ENCODE data around the gene ZNF606.
"Not testable (repeated sequence)": the region's sequence is repeated elsewhere in the genome, so short reads cannot be mapped to it uniquely, and the experiment has no call there.

The ZNF606 gene

DNA sequence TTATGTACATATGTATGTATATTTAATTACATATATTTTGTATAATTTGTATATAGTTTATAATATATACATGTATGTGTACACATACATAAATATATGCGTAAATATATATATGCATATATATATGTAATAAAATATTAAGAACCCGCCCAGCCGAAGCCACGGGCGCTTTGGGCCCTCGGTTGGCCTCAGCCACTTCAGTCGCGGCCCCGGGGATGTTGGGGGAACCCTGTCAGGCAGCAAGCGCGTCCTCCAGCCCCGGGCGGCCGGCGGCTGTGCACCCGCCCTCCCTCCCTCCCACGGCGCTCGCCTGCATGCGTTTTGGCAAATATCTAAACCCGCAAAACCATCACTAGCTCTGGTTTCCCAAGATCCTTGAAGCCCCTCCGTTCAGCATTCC is 7.9 kb upstream of the ZNF606 start:
- no peak for DNase-seq (ENCODE audit: low read depth in 4 of 4, low spot score in 1 of 4)

GRCh38 chr19:58009666-58010301 is 7.2 kb upstream of the ZNF606 start:
- peak in 2 of 4 experiments; percentile 25 to 36 for DNase-seq (ENCODE audit: low read depth in 4 of 4, low spot score in 1 of 4)

DNA sequence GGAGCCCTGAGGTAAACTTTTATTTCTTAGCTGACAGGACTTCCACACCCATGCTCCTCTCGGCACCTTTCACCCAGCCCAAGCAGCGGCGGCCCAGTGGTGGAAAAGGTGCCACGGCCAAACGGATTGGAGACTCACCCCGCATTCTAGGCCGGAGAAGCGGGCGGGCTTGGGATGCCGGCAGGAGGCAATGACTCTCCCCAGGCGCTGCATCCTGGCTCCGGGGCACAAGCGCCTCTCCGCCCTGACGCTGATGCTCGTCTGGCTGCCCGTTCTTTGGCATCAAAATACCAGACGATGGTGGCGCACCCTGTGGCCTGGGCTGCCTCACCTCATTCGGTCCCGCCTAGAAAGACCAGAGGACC is 6.7 kb upstream of the ZNF606 start:
- no peak for DNase-seq (ENCODE audit: low read depth in 4 of 4, low spot score in 1 of 4)

GRCh38 chr19:58008877-58009276 is 6.3 kb upstream of the ZNF606 start:
- DNase-seq (ENCODE audit: low read depth in 4 of 4, low spot score in 1 of 4), result not testable (repeated sequence)

- DNase-seq (ENCODE audit: low read depth in 4 of 4, low spot score in 1 of 4), result no peak
These were observed 4.7 kb upstream of the ZNF606 start for GRCh38 chr19:58007285-58007684.

GRCh38 chr19:58003174-58003828 is 681 bp upstream of the ZNF606 start:
- no peak for DNase-seq (ENCODE audit: low read depth in 4 of 4, low spot score in 1 of 4)

GRCh38 chr19:58001895-58002369 is 688 bp downstream of the ZNF606 start:
- DNase-seq (ENCODE audit: low read depth in 4 of 4, low spot score in 1 of 4), result no peak

DNA sequence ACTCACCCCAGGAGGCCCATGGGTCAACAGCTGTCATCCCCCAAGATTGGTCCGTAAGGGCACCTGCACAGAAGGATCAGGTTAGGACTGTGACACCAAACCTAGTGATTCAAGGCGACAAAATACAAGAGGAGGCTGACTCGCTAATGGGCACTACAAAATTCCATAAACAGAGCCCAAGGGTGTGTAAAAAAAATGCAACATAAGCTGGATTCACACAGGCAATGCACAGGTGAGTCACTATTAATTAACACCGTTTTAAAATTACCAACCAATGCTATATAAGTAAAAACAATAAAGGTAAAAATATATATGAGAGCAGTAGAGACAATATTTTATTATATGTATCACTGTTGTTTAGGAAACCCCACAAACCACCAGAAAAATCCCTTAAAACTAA is 1.9 kb downstream of the ZNF606 start:
- no peak for DNase-seq (ENCODE audit: low read depth in 4 of 4, low spot score in 1 of 4)

DNA sequence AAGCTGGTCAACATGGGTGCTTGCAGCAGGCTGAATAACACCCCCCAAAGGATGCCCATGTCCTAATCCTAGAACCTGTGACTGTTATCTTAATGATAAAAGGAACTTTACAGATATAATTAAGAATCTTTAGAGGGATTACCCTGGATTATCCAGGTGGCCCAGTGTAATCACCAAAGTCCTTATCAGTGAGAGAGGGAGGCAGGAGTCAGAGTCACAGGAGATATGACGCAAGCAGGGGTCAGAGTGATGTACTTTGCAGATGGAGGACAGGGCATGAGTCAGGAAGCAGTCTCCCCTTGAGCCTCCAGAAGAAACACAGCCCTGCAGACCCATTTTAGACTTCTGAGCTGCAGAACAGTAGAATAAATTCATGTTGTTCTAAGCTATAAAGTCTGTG is 9.8 kb downstream of the ZNF606 start:
- DNase-seq (ENCODE audit: low read depth in 4 of 4, low spot score in 1 of 4), result no peak

DNA sequence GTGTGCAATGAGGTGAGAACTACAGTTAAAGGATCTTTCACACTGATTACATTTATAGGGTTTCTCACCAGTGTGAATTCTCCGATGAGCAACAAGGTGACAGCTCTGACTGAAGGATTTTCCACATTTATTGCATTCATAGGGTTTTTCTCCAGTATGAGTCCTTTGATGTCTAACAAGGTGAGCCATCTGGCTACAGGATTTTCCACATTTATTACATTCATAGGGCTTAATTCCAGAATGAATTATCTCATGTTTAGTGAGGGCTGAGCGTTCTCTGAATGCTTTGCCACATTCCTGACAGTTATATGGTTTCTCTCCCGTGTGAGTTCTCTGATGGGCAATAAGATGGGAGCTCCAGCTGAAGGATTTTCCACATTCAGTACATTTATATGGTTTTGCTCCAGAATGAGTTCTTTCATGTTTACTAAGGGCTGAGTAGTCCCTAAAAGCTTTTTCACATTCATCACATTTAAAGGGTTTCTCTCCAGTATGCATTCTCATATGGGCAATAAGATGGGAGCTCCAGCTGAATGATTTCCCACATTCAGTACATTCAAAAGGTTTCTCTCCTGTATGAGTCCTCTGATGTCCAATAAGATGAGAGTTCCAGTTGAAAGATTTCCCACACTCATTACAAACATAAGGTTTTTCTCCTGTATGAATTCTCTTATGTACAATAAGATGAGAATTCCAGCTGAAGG is 23.9 kb downstream of the ZNF606 start:
- DNase-seq (ENCODE audit: low read depth in 4 of 4, low spot score in 1 of 4), result no peak

- DNase-seq (ENCODE audit: low read depth in 4 of 4, low spot score in 1 of 4), result no peak
These were observed 28.2 kb downstream of the ZNF606 start, which contains the start of gene C19orf18 for GRCh38 chr19:57974434-57974833. Gene C19orf18 (minus strand): TSS chr19:57974534. CDS start chr19:57974432, 102 bp downstream.

GRCh38 chr19:57964761-57965160 is 37.9 kb downstream of the ZNF606 start:
- no peak for DNase-seq (ENCODE audit: low read depth in 4 of 4, low spot score in 1 of 4)

DNA sequence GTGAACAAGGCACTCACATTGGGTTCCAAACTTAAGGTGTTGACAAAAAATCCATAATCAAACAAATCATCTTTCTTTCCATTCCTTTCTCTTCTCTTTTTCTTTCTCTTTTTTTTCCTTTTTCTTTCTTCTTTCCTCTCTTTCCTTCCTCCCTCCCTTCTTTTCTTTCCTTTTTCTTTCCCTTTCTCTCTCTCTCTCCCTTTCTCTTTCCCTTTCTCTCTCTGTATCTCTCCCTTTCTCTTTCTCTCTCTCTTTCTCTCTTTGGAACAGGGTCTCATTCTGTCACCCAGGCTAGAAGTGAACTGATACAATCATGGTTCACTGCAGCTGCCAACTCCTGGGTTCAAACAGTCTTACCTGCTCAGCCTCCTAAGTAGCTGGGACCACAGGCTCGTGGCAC is 40.8 kb downstream of the ZNF606 start:
- no peak for DNase-seq (ENCODE audit: low read depth in 4 of 4, low spot score in 1 of 4)

GRCh38 chr19:57954996-57955395 is 47.6 kb downstream of the ZNF606 start:
- no peak for DNase-seq (ENCODE audit: low read depth in 4 of 4, low spot score in 1 of 4)

- no peak for DNase-seq (ENCODE audit: low read depth in 4 of 4, low spot score in 1 of 4)
These were observed 52.9 kb downstream of the ZNF606 start for GRCh38 chr19:57949702-57950101.

DNA sequence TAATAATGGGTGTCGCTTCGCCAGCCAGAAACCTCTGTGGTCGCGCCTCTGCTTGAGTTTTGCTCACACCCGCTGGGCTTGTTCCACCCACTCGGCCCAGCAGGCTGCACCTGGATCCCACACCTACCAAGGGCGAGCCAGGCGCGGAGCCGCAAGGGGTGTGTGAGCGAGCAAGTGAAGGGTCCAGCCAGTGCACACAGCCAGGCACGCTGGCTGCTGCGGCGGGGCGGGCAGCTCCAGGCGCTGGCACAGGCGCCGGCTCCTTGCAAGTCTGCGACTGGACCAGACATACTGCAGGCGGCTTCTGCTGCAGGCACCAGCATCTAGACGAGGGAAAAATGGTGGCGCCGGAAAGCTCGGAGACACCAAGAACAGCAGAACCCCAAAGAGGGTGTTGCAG is 53.3 kb downstream of the ZNF606 start:
- DNase-seq (ENCODE audit: low read depth in 4 of 4, low spot score in 1 of 4), result no peak

GRCh38 chr19:57947419-57948134 is 55.0 kb downstream of the ZNF606 start, which contains the start of gene ZNF256:
Gene ZNF256 (minus strand): TSS chr19:57947706. CDS start chr19:57947474, 232 bp downstream.
- peak; percentile 79 to 86 (median 84) for DNase-seq (ENCODE audit: low read depth in 4 of 4, low spot score in 1 of 4)

DNA sequence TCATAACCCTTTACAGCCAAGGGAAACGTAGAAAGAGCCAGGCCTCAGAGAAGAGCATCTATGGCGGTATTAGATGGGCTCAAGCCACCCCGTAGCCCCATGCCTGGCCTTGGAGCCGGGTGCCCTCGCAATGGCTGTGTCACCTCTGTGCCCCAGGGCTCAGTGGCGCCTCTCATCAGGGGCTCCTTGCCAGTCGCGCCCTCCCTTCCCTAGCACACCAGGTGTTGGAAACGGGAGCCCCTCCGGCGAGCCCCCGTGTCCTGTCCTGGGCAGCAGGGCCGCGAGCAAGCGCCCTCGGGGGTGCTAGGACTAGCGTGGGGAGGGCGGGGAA is 55.6 kb downstream of the ZNF606 start:
- no peak for DNase-seq (ENCODE audit: low read depth in 4 of 4, low spot score in 1 of 4)

DNA sequence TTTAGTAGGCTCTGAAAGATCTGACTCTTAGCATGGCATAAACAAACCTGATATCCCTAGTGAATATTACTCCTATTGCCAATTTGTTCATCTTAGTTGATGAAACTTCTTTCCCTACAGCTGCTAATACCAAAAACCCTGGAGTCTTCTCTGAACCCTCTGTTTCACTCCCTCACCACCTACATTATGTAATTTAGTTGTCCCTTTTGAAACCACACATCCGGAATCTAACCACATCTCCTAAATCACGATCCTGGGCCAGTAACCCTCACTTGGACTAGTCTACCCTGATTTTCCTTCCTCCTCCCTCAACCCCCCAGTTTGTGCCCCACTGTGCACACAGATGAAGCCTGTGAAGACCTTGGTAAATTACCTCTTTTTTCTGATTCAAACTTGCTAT is 56.3 kb downstream of the ZNF606 start:
- no peak for DNase-seq (ENCODE audit: low read depth in 4 of 4, low spot score in 1 of 4)

GRCh38 chr19:57941593-57941992 is 61.0 kb downstream of the ZNF606 start:
- DNase-seq (ENCODE audit: low read depth in 4 of 4, low spot score in 1 of 4), result no peak

- DNase-seq (ENCODE audit: low read depth in 4 of 4, low spot score in 1 of 4), result no peak
These were observed 66.9 kb downstream of the ZNF606 start for GRCh38 chr19:57935731-57936130.
